Endothelial cell of umbilical vein (primary cell): ENCODE results near the gene POLR2E. TPM values are rescaled to one million over a fixed set of nuclear protein-coding genes. Genes with fewer than 3 reads are reported as not detected.

Experiments
- BruUV-seq: library from RNA; stranded (reverse); fragments of 400-500 nt; replicated peaks from 2 replicates; lab custom pipeline; 2021; lab: Mats Ljungman, UMichigan
- CTCF ChIA-PET: fragments of 300-600, 350-600 bp; sonication (Branson Sonifier 250); formaldehyde crosslinking; loops from one replicate; lab custom pipeline; 2021; ENCODE audit warnings: antibody characterized with exemption, inconsistent platforms; lab: Charles Lee
- POLR2A ChIA-PET: fragments of 300-600, 350-600 bp; sonication (Branson Sonifier 250); formaldehyde crosslinking; loops from one replicate; lab custom pipeline; 2021; ENCODE audit warnings: antibody characterized with exemption, inconsistent platforms; lab: Charles Lee
- DNase-seq: peaks from one replicate; pipeline ENCODE4 v3.0.0-alpha.2; 2011; ENCODE audit warnings: low read depth, low spot score
- FAIRE-seq: peaks from 2 replicates; lab custom pipeline; 2011; peaks lifted over from hg19 to GRCh38; lab: Jason Lieb, UNC
- H2AFZ ChIP-seq: 2 replicates; pipeline ENCODE4 v1.6.0; 2012; ENCODE audit warnings: low read depth, low read length, control low read depth, inconsistent platforms
- H3K27ac ChIP-seq: 2 replicates; pipeline ENCODE4 v1.5.1; 2011; ENCODE audit warnings: low read depth, mild to moderate bottlenecking, control low read depth, low read length, moderate library complexity; ENCODE audit not compliant: insufficient read depth
- H3K27me3 ChIP-seq, 2 experiments: 2 replicates each; pipeline versions ENCODE4 v1.6.0 to v1.6.1; 2011; ENCODE audit warnings: low read length in 2 of 2, mixed read lengths in 1 of 2; ENCODE audit not compliant: control insufficient read depth in 2 of 2, insufficient read depth in 2 of 2
- H3K36me3 ChIP-seq, 2 experiments: 2 replicates in 1 of 2; 3 replicates in 1 of 2; pipeline ENCODE4 v1.5.1; 2011; ENCODE audit warnings: low read length in 2 of 2, mild to moderate bottlenecking in 1 of 2, moderate library complexity in 1 of 2; ENCODE audit not compliant: control insufficient read depth in 2 of 2, insufficient read depth in 2 of 2; ENCODE audit errors: extremely low read depth in 1 of 2
- H3K4me1 ChIP-seq: 3 replicates; pipeline ENCODE4 v1.5.1; 2011; ENCODE audit warnings: mild to moderate bottlenecking, low read length; ENCODE audit not compliant: control insufficient read depth, insufficient read depth; ENCODE audit errors: extremely low read depth
- H3K4me2 ChIP-seq: 2 replicates; pipeline ENCODE4 v1.6.1; 2011; ENCODE audit warnings: low read length, control low read depth, mixed read lengths; ENCODE audit not compliant: insufficient read depth
- H3K4me3 ChIP-seq, 3 experiments: fragments of 200-600 bp in 1 of 3; sonication (generic), shearing (Covaris generic) in 1 of 3; replicated peaks in 1 of 3; 2 replicates each; pipeline ENCODE4 v1.5.1; 2011 to 2016; ENCODE audit warnings: control low read depth in 3 of 3, low read length in 3 of 3, mild to moderate bottlenecking in 2 of 3, inconsistent platforms in 1 of 3, low read depth in 1 of 3, moderate library complexity in 1 of 3; ENCODE audit not compliant: insufficient read depth in 1 of 3
- H3K79me2 ChIP-seq: 2 replicates; pipeline ENCODE4 v1.6.0; 2012; ENCODE audit warnings: low read length, inconsistent platforms; ENCODE audit not compliant: control insufficient read depth, insufficient read depth
- H3K9ac ChIP-seq: replicated peaks from 2 replicates; pipeline ENCODE3; 2011; ENCODE audit warnings: low read length, control low read depth; ENCODE audit not compliant: insufficient read depth; ENCODE audit errors: extremely low read depth
- H3K9me1 ChIP-seq: replicated peaks from 3 replicates; pipeline ENCODE4 v1.6.0; 2011; ENCODE audit warnings: mild to moderate bottlenecking, low read length; ENCODE audit not compliant: control insufficient read depth, insufficient read depth; ENCODE audit errors: extremely low read depth
- H3K9me3 ChIP-seq: replicated peaks from 2 replicates; pipeline ENCODE4 v1.5.1; 2012; ENCODE audit warnings: low read length, inconsistent platforms; ENCODE audit not compliant: control insufficient read depth, insufficient read depth
- H4K20me1 ChIP-seq: replicated peaks from 2 replicates; pipeline ENCODE3; 2011; ENCODE audit warnings: mild to moderate bottlenecking, low read length; ENCODE audit not compliant: control insufficient read depth, insufficient read depth; ENCODE audit errors: extremely low read depth
- EZH2 ChIP-seq: IDR thresholded peaks from 2 replicates; pipeline ENCODE4 v1.6.1; 2012; ENCODE audit warnings: borderline replicate concordance, low read depth, mild to moderate bottlenecking, moderate library complexity, low read length, inconsistent platforms; ENCODE audit not compliant: severe bottlenecking
- FOS ChIP-seq: IDR thresholded peaks from 2 replicates; pipeline ENCODE4 v1.6.1; 2011; ENCODE audit warnings: mild to moderate bottlenecking, low read length, moderate library complexity, borderline replicate concordance; ENCODE audit not compliant: insufficient read depth
- JUN ChIP-seq: IDR thresholded peaks from 2 replicates; pipeline ENCODE4 v1.6.1; 2011; ENCODE audit warnings: borderline replicate concordance, low read depth; ENCODE audit not compliant: insufficient read length, insufficient read depth
- MAX ChIP-seq: IDR thresholded peaks from 2 replicates; pipeline ENCODE4 v1.6.1; 2011; ENCODE audit not compliant: insufficient read depth, insufficient read length
- MYC ChIP-seq: IDR thresholded peaks from one replicate; pipeline ENCODE4 v1.6.1; 2011; ENCODE audit warnings: mild to moderate bottlenecking, low read depth, low read length
- POLR2A ChIP-seq: IDR thresholded peaks from 2 replicates; pipeline ENCODE4 v1.6.1; 2012; ENCODE audit warnings: low read depth, mild to moderate bottlenecking, control low read depth, low read length
- dilution Hi-C: fragments of 300-500 bp; cut with MboI; formaldehyde crosslinking; loops from one replicate; pipeline ENCODE4 v1.15.0; 2019; ENCODE audit warnings: low sequenced_read_pairs; ENCODE audit not compliant: extremely low pct_ligation_motif_present
- intact Hi-C: fragments of 100-400 bp; cut with micrococcal nuclease; formaldehyde crosslinking; loops from one replicate; pipeline ENCODE4 v1.10.0; 2022
- polyA plus RNA-seq, 4 experiments: library from polyadenylated mRNA; depleted of rRNA in 3 of 4; stranded (reverse) in 3 of 4; unstranded in 1 of 4; fragments of >200 nt; gene quantifications; 2 replicates each; pipeline versions ENCODE4 v1.2.1 to v1.2.3, GENCODE V29; 2011 to 2012; ENCODE audit warnings: missing spikeins in 1 of 4
- total RNA-seq: library from RNA; stranded (reverse); gene quantifications from 2 replicates; pipeline ENCODE4 v1.2.3, GENCODE V29; 2021
- TF ChIP-seq, protein P1 (sequence below), 2 donors: IDR thresholded peaks; 1 replicate in 1 of 2; 2 replicates in 1 of 2; pipeline ENCODE4 v1.5.1; 2011; ENCODE audit warnings: low read length in 2 of 2, mild to moderate bottlenecking in 2 of 2, moderate library complexity in 2 of 2, control low read depth in 1 of 2, inconsistent platforms in 1 of 2, low read depth in 1 of 2; ENCODE audit not compliant: insufficient read depth in 1 of 2; ENCODE audit errors: extremely low read depth in 1 of 2

Gene POLR2E
- total and polyA plus RNA-seq, 2 donors (not counting 3 experiments of a cell fraction or from before 2014, with no cell fraction given) = 272 to 344 TPM

DNA sequence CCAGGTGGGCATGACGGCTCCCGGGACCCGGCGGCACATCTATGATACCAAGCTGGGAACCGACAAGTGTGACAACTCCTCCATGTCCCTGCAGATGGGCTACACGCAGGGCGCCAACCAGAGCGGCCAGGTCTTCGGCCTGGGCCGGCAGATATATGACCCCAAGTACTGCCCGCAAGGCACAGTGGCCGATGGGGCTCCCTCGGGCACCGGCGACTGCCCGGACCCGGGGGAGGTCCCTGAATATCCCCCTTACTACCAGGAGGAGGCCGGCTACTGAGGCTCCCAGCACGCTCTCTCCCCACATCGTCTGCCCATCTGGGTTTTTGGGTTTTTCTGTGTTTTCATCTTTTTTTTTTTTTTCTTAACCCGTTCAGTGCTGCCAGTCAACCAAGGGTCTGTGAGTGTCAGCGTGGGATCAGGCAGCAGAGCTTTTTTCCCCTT, 57.5 kb downstream of the POLR2E start:
- H4K20me1 ChIP-seq = no peaks in the 10 kb centered on the region
- intact Hi-C loops = no loop called here
- dilution Hi-C loops = no loop called here

More for the DNA sequence above, 57.5 kb downstream of the POLR2E start:
- Histone ChIP-seq H2AFZ (no peak overlapping the region), H3K27ac (peak overlapping the region; percentile 27), H3K4me3 (no peak overlapping the region), H3K27me3 (no peaks in the 10 kb centered on the region), H3K9ac (no peak overlapping the region), H3K9me1 (no peaks in the 10 kb centered on the region), H3K4me1 (peaks cover 25% of the 10 kb centered on the region), H3K36me3 (peaks cover 11 to 15% of the 10 kb centered on the region in 2 experiments), H3K4me2 (no peak overlapping the region), H3K9me3 (no peaks in the 10 kb centered on the region), H3K79me2 (peaks cover 2% of the 10 kb centered on the region)
- ChIA-PET POLR2A (interaction anchor here (1.8 kb wide), 1 partner anchor 11 kb away, joined by 5 read pairs; the partner anchor contains the start of gene CNN2), CTCF (interaction anchor here (1.5 kb wide), 1 partner anchor 37 kb away, joined by 5 read pairs; the partner anchor contains the start of gene GRIN3B)
- no TSS peak for BruUV-seq
- FAIRE-seq (peak; percentile 12), DNase-seq (no peak)
- TF ChIP-seq FOS (no peak), MYC (no peak), MAX (no peak), POLR2A (no peak), JUN (no peak), EZH2 (no peak)
- TF ChIP-seq, protein P1, sequence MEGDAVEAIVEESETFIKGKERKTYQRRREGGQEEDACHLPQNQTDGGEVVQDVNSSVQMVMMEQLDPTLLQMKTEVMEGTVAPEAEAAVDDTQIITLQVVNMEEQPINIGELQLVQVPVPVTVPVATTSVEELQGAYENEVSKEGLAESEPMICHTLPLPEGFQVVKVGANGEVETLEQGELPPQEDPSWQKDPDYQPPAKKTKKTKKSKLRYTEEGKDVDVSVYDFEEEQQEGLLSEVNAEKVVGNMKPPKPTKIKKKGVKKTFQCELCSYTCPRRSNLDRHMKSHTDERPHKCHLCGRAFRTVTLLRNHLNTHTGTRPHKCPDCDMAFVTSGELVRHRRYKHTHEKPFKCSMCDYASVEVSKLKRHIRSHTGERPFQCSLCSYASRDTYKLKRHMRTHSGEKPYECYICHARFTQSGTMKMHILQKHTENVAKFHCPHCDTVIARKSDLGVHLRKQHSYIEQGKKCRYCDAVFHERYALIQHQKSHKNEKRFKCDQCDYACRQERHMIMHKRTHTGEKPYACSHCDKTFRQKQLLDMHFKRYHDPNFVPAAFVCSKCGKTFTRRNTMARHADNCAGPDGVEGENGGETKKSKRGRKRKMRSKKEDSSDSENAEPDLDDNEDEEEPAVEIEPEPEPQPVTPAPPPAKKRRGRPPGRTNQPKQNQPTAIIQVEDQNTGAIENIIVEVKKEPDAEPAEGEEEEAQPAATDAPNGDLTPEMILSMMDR (IDR thresholded peaks at IDR 0.05; ENCODE audit: extremely low read depth in 1 of 2, insufficient read depth in 1 of 2, low read depth in 1 of 2, low read length in 2 of 2) = no peak

Other genes starting within 250 kb of the POLR2E start
- gene ELANE, start 243.1 kb downstream of the POLR2E start, total RNA-seq = not detected in 2 replicates
- not detected in 2 replicates for gene ELANE, start 243.1 kb downstream of the POLR2E start, polyA plus RNA-seq
- 0.40 TPM in 1 of 2 replicates, not detected in the other for gene CFD, start 235.7 kb downstream of the POLR2E start, total RNA-seq
- gene CFD, start 235.7 kb downstream of the POLR2E start, polyA plus RNA-seq = 0.25 and 0.53 TPM in 2 replicates
- gene MED16, start 202.2 kb downstream of the POLR2E start, total RNA-seq = 54.7 and 63.1 TPM in 2 replicates
- 66.5 and 96.6 TPM in 2 replicates for gene MED16, start 202.2 kb downstream of the POLR2E start, polyA plus RNA-seq
- gene RNU6-9, start 201.9 kb downstream of the POLR2E start, total RNA-seq = not detected in 2 replicates
- not detected in 2 replicates for gene RNU6-9, start 201.9 kb downstream of the POLR2E start, polyA plus RNA-seq
- gene R3HDM4, start 182.2 kb downstream of the POLR2E start, total RNA-seq = 49.6 and 53.9 TPM in 2 replicates
- gene R3HDM4, start 182.2 kb downstream of the POLR2E start, polyA plus RNA-seq = 51.8 and 70.6 TPM in 2 replicates
- not detected in 2 replicates for gene KISS1R, start 178.0 kb downstream of the POLR2E start, total RNA-seq
- gene KISS1R, start 178.0 kb downstream of the POLR2E start, polyA plus RNA-seq = not detected in 2 replicates
- gene ARID3A, start 169.3 kb downstream of the POLR2E start, total RNA-seq = 10.8 and 13.2 TPM in 2 replicates
- 5.4 and 7.6 TPM in 2 replicates for gene ARID3A, start 169.3 kb downstream of the POLR2E start, polyA plus RNA-seq
- gene WDR18, start 111.0 kb downstream of the POLR2E start, total RNA-seq = 54.8 and 74.7 TPM in 2 replicates
- 102 and 151 TPM in 2 replicates for gene WDR18, start 111.0 kb downstream of the POLR2E start, polyA plus RNA-seq
- 0.69 and 0.82 TPM in 2 replicates for gene GRIN3B, start 95.0 kb downstream of the POLR2E start, total RNA-seq
- 0.43 and 0.81 TPM in 2 replicates for gene GRIN3B, start 95.0 kb downstream of the POLR2E start, polyA plus RNA-seq
- 142 and 147 TPM in 2 replicates for gene TMEM259, start 74.3 kb downstream of the POLR2E start, total RNA-seq
- 297 and 430 TPM in 2 replicates for gene TMEM259, start 74.3 kb downstream of the POLR2E start, polyA plus RNA-seq
- gene RNU6-2, start 73.9 kb downstream of the POLR2E start, total RNA-seq = not detected in 2 replicates
- not detected in 2 replicates for gene RNU6-2, start 73.9 kb downstream of the POLR2E start, polyA plus RNA-seq
- 280 and 286 TPM in 2 replicates for gene CNN2, start 68.8 kb downstream of the POLR2E start, total RNA-seq
- gene CNN2, start 68.8 kb downstream of the POLR2E start, polyA plus RNA-seq = 185 and 207 TPM in 2 replicates
- gene ABCA7, start 55.3 kb downstream of the POLR2E start, total RNA-seq = 9.8 and 11.0 TPM in 2 replicates
- gene ABCA7, start 55.3 kb downstream of the POLR2E start, polyA plus RNA-seq = 4.9 and 5.7 TPM in 2 replicates
- gene ARHGAP45, start 28.2 kb downstream of the POLR2E start, total RNA-seq = 10.4 and 12.5 TPM in 2 replicates
- gene ARHGAP45, start 28.2 kb downstream of the POLR2E start, polyA plus RNA-seq = 6.9 and 7.5 TPM in 2 replicates
- 445 and 469 TPM in 2 replicates for gene GPX4, start 8.6 kb upstream of the POLR2E start, total RNA-seq
- gene GPX4, start 8.6 kb upstream of the POLR2E start, polyA plus RNA-seq = 1,136 and 1,398 TPM in 2 replicates
- 63.8 and 65.7 TPM in 2 replicates for gene SBNO2, start 78.9 kb upstream of the POLR2E start, total RNA-seq
- 31.4 and 35.8 TPM in 2 replicates for gene SBNO2, start 78.9 kb upstream of the POLR2E start, polyA plus RNA-seq
- gene STK11, start 110.4 kb upstream of the POLR2E start, total RNA-seq = 67.1 and 75.4 TPM in 2 replicates
- 39.4 and 48.3 TPM in 2 replicates for gene STK11, start 110.4 kb upstream of the POLR2E start, polyA plus RNA-seq
- gene CBARP, start 142.6 kb upstream of the POLR2E start, total RNA-seq = 9.2 and 9.6 TPM in 2 replicates
- 3.5 and 4.4 TPM in 2 replicates for gene CBARP, start 142.6 kb upstream of the POLR2E start, polyA plus RNA-seq
- 190 and 192 TPM in 2 replicates for gene ATP5F1D, start 146.4 kb upstream of the POLR2E start, total RNA-seq
- 167 and 236 TPM in 2 replicates for gene ATP5F1D, start 146.4 kb upstream of the POLR2E start, polyA plus RNA-seq
- 85.9 and 107 TPM in 2 replicates for gene MIDN, start 153.2 kb upstream of the POLR2E start, total RNA-seq
- gene MIDN, start 153.2 kb upstream of the POLR2E start, polyA plus RNA-seq = 20.0 and 23.6 TPM in 2 replicates
- 225 and 229 TPM in 2 replicates for gene CIRBP, start 174.0 kb upstream of the POLR2E start, total RNA-seq
- 267 and 439 TPM in 2 replicates for gene CIRBP, start 174.0 kb upstream of the POLR2E start, polyA plus RNA-seq
- 46.7 and 47.5 TPM in 2 replicates for gene FAM174C, start 180.2 kb upstream of the POLR2E start, total RNA-seq
- 83.9 and 127 TPM in 2 replicates for gene FAM174C, start 180.2 kb upstream of the POLR2E start, polyA plus RNA-seq
- gene EFNA2, start 190.5 kb upstream of the POLR2E start, total RNA-seq = 1.1 and 2.5 TPM in 2 replicates
- 0.52 and 0.99 TPM in 2 replicates for gene EFNA2, start 190.5 kb upstream of the POLR2E start, polyA plus RNA-seq